ENCODE measurements around the gene RHBDL2. TPM values are rescaled to one million over a fixed set of nuclear protein-coding genes. Genes with fewer than 3 reads are reported as not detected.

Gene RHBDL2
- total and polyA plus RNA-seq, 2 donors (not counting 1 experiment from before 2014, with no cell fraction given): 1.2 to 1.5 TPM

DNA sequence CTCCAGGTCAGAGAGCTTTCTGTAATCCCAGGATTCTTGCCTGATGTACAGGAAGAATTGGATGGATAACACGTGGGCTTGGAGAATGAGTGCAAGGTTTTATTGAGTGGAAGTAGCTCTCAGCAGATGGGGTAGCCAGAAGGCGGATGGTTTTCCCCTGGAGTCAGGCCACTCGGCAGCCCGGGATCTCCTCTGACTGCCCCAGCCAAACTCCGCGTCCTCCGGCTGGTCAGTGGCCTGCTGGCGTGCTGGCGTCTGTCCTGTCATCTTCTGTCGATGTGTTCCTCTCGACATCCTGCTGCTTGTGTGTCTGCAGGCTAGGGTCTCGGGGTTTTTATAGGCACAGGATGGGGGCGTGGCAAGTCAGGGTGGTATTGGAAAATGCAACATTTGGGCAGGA lies 32.8 kb downstream of the RHBDL2 start:
- H3K9me3 ChIP-seq (ENCODE audit: control insufficient read depth, insufficient read depth, low read depth, low read length): no peaks in the 10 kb centered on the region
- H3K4me3 ChIP-seq (replicated peaks in 1 of 4; ENCODE audit: control extremely low read depth in 1 of 4, insufficient read depth in 1 of 4, low read depth in 3 of 4, low read length in 4 of 4): no peak overlapping the region
- H3K4me1 ChIP-seq (ENCODE audit: control insufficient read depth, extremely low read depth, insufficient read depth, low read length): no peaks in the 10 kb centered on the region
- no peaks in the 10 kb centered on the region for H3K36me3 ChIP-seq (ENCODE audit: control insufficient read depth, insufficient read depth, low read length)
- no peaks in the 10 kb centered on the region for H3K79me2 ChIP-seq (ENCODE audit: control insufficient read depth, insufficient read depth, low read length)
- H3K9ac ChIP-seq (ENCODE audit: insufficient read depth, low read length): no peak overlapping the region
- no peak overlapping the region for H3K27ac ChIP-seq (ENCODE audit: insufficient read depth, low read length)
- H3K4me2 ChIP-seq (ENCODE audit: extremely low read depth, insufficient read depth, low read length): no peak overlapping the region
- no peak for DNase-seq (ENCODE audit: low read depth in 2 of 2)
- no peaks in the 10 kb centered on the region for H3K27me3 ChIP-seq (ENCODE audit: control insufficient read depth, insufficient read depth, low read length)
- no peak overlapping the region for H2AFZ ChIP-seq (ENCODE audit: low read length)
- no peaks in the 10 kb centered on the region for H4K20me1 ChIP-seq (ENCODE audit: control insufficient read depth, extremely low read depth, insufficient read depth, low read length)
- no peak for TF ChIP-seq EZH2 (IDR thresholded peaks at IDR 0.05; ENCODE audit: low read length, missing control alignments)
- TF ChIP-seq, protein P1, sequence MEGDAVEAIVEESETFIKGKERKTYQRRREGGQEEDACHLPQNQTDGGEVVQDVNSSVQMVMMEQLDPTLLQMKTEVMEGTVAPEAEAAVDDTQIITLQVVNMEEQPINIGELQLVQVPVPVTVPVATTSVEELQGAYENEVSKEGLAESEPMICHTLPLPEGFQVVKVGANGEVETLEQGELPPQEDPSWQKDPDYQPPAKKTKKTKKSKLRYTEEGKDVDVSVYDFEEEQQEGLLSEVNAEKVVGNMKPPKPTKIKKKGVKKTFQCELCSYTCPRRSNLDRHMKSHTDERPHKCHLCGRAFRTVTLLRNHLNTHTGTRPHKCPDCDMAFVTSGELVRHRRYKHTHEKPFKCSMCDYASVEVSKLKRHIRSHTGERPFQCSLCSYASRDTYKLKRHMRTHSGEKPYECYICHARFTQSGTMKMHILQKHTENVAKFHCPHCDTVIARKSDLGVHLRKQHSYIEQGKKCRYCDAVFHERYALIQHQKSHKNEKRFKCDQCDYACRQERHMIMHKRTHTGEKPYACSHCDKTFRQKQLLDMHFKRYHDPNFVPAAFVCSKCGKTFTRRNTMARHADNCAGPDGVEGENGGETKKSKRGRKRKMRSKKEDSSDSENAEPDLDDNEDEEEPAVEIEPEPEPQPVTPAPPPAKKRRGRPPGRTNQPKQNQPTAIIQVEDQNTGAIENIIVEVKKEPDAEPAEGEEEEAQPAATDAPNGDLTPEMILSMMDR (conservative IDR thresholded peaks at IDR 0.05 in 1 of 2, IDR thresholded peaks at IDR 0.05 in 1 of 2; ENCODE audit: low read depth in 1 of 2, low read length in 2 of 2): no peak

DNA sequence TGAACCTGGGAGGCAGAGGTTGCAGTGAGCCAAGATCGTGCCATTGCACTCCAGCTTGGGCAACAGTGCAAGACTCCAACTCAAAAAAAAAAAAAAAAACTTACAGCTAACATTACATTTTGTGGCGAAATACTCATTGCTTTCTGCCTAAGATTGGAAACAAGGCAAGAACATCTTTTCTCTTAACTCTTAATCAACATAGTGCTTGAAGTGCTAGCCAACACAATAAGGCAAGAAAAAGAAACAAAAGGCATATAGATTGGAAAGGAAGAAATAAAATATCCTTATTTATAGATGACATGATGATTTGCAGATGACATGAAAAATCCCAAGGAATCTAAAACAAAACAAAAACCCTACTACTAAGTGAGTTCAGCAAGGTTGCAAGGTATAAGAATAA lies 35.6 kb downstream of the RHBDL2 start:
- no peaks in the 10 kb centered on the region for H3K79me2 ChIP-seq (ENCODE audit: control insufficient read depth, insufficient read depth, low read length)
- TF ChIP-seq, protein P1 (conservative IDR thresholded peaks at IDR 0.05 in 1 of 2, IDR thresholded peaks at IDR 0.05 in 1 of 2; ENCODE audit: low read depth in 1 of 2, low read length in 2 of 2): no peak
- TF ChIP-seq EZH2 (IDR thresholded peaks at IDR 0.05; ENCODE audit: low read length, missing control alignments): no peak
- H3K27ac ChIP-seq (ENCODE audit: insufficient read depth, low read length): no peak overlapping the region
- H4K20me1 ChIP-seq (ENCODE audit: control insufficient read depth, extremely low read depth, insufficient read depth, low read length): no peaks in the 10 kb centered on the region
- H3K36me3 ChIP-seq (ENCODE audit: control insufficient read depth, insufficient read depth, low read length): no peaks in the 10 kb centered on the region
- no peak overlapping the region for H3K4me2 ChIP-seq (ENCODE audit: extremely low read depth, insufficient read depth, low read length)
- H3K4me3 ChIP-seq (replicated peaks in 1 of 4; ENCODE audit: control extremely low read depth in 1 of 4, insufficient read depth in 1 of 4, low read depth in 3 of 4, low read length in 4 of 4): no peak overlapping the region
- H3K9me3 ChIP-seq (ENCODE audit: control insufficient read depth, insufficient read depth, low read depth, low read length): no peaks in the 10 kb centered on the region
- H3K27me3 ChIP-seq (ENCODE audit: control insufficient read depth, insufficient read depth, low read length): no peaks in the 10 kb centered on the region
- no peak overlapping the region for H2AFZ ChIP-seq (ENCODE audit: low read length)
- no peaks in the 10 kb centered on the region for H3K4me1 ChIP-seq (ENCODE audit: control insufficient read depth, extremely low read depth, insufficient read depth, low read length)
- no peak overlapping the region for H3K9ac ChIP-seq (ENCODE audit: insufficient read depth, low read length)
- DNase-seq (ENCODE audit: low read depth in 2 of 2): no peak

DNA sequence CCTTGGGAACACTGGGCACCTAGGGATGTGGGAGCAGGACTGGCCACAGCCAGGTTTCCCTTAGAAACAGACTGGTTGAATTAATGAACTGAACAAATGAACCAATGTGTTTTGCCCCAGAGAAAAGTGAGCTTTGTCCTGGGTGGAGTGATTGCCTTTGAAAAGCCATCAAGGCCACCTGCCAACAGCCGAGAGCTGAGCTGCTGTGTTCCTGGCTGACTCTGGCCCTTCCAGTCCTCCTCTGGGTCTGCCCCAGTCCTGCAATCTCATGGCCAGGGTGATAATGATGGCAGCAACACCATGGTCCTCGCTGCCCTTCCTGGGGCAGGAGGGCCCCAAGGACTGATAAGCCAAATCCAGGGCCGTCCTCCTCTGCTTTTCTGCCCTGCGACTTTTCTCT lies 42.1 kb downstream of the RHBDL2 start:
- Histone ChIP-seq H3K9me3 (ENCODE audit: control insufficient read depth, insufficient read depth, low read depth, low read length) (no peaks in the 10 kb centered on the region), H3K4me2 (ENCODE audit: extremely low read depth, insufficient read depth, low read length) (no peak overlapping the region), H4K20me1 (ENCODE audit: control insufficient read depth, extremely low read depth, insufficient read depth, low read length) (no peaks in the 10 kb centered on the region), H3K27me3 (ENCODE audit: control insufficient read depth, insufficient read depth, low read length) (no peaks in the 10 kb centered on the region), H2AFZ (ENCODE audit: low read length) (no peak overlapping the region), H3K4me3 (replicated peaks in 1 of 4; ENCODE audit: control extremely low read depth in 1 of 4, insufficient read depth in 1 of 4, low read depth in 3 of 4, low read length in 4 of 4) (no peak overlapping the region), H3K4me1 (ENCODE audit: control insufficient read depth, extremely low read depth, insufficient read depth, low read length) (no peaks in the 10 kb centered on the region), H3K9ac (ENCODE audit: insufficient read depth, low read length) (no peak overlapping the region), H3K36me3 (ENCODE audit: control insufficient read depth, insufficient read depth, low read length) (no peaks in the 10 kb centered on the region), H3K27ac (ENCODE audit: insufficient read depth, low read length) (no peak overlapping the region), H3K79me2 (ENCODE audit: control insufficient read depth, insufficient read depth, low read length) (no peaks in the 10 kb centered on the region)
- TF ChIP-seq, protein P1 (conservative IDR thresholded peaks at IDR 0.05 in 1 of 2, IDR thresholded peaks at IDR 0.05 in 1 of 2; ENCODE audit: low read depth in 1 of 2, low read length in 2 of 2): no peak
- no peak for DNase-seq (ENCODE audit: low read depth in 2 of 2)
